HG02642 (cell line): ENCODE data around the gene APOL1.
"Not testable (repeated sequence)": the region's sequence is repeated elsewhere in the genome, so short reads cannot be mapped to it uniquely, and the experiment has no call there.

Experiments used
- ATAC-seq: cut with Tn5 transposase; IDR thresholded peaks from one replicate; pipeline ENCODE4 v1.9.1; 2021; ENCODE audit warnings: mild to moderate bottlenecking; ENCODE audit not compliant: unreplicated experiment, poor library complexity

APOL1 gene

DNA sequence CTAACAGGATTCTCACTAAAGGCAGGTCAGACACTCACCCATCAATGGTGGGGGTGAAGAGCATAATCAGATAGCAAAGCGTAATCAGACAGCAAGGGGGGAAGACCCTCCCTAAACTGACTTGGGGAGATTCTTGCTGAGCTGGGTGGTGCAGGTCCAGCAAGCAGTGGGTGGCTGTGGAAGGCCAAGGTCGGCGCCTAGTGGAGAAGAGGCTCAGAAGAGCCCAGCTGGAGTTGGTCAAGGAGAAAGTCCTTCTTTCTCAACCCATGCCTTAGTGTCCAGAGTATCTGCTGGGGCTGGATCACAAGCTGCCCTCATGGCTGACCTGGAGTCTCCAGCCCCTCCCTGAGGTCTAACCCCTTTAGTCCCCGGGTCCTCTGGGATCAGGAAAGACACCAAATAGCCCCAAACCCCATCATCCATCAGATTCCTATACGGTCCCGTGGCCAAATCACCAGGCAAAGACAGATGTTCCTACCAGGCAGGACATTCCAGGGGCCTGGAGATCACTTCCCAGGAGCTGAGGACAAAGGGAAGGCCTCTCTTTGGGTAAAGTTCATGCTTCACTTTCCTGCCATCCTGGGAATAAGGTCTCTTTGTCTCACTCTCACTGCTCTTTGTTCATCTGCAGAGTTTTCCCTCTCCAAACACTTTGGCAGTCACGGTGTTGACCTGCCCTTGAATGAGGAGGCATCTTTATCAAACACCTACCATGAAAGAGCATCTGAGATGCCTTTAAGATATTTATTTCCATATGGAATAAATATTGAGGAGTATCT, 11.1 kb downstream of the APOL1 start:
- not testable (repeated sequence) for ATAC-seq

- ATAC-seq, result no peak
These were observed 14.1 kb downstream of the APOL1 start for GRCh38 chr22:36267058-36267457.

DNA sequence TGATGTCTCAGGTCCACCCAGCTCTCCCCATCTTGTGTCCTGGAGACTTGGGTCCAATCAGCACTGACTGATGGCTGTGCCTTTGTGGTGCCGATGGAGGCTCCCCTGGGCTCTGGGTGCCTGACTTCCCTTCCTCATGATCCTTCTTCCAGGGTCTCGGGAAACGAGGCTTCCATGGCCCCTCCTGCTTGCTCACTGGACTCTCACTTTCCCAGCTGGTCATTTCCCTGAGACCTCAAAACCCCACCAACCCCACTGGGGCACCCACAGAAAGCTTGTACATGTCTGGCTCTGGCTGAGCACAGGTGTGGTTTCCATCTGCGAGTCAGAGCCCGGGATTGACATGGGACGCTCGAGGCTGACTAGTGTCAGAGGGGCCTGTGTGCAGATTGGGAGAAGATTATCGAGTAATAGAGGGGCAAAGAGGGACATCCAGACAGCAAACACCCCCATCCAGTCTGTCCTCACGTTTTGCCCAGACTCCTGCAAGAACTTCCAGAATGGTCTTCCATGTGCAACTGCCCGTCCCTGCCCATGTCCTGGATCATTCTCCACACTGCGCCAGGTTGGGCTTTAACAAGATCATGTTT, 15.1 kb downstream of the APOL1 start:
- ATAC-seq, result no peak

GRCh38 chr22:36271231-36271630, 18.3 kb downstream of the APOL1 start:
- not testable (repeated sequence) for ATAC-seq

- not testable (repeated sequence) for ATAC-seq
These were observed 19.0 kb downstream of the APOL1 start for GRCh38 chr22:36271951-36272350.

DNA sequence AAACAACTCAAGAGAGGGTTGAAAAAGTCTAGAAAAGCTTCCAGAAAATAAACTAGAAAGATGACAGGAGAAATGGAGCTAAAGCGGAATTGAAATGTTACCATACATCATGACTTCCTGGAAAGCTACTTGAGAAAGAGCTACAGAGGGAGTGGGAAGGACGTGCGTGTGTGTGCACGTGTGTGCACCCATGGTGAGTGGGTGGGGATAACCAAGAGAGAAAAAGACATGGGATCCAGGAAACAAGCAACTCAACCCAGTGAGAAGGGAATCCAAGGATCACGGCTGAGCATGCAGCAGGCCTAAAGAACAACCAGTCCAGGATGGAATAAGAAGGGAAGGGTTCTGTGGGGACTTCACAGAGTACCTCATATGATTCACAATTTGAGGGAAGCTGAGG, 21.6 kb downstream of the APOL1 start:
- no peak for ATAC-seq

DNA sequence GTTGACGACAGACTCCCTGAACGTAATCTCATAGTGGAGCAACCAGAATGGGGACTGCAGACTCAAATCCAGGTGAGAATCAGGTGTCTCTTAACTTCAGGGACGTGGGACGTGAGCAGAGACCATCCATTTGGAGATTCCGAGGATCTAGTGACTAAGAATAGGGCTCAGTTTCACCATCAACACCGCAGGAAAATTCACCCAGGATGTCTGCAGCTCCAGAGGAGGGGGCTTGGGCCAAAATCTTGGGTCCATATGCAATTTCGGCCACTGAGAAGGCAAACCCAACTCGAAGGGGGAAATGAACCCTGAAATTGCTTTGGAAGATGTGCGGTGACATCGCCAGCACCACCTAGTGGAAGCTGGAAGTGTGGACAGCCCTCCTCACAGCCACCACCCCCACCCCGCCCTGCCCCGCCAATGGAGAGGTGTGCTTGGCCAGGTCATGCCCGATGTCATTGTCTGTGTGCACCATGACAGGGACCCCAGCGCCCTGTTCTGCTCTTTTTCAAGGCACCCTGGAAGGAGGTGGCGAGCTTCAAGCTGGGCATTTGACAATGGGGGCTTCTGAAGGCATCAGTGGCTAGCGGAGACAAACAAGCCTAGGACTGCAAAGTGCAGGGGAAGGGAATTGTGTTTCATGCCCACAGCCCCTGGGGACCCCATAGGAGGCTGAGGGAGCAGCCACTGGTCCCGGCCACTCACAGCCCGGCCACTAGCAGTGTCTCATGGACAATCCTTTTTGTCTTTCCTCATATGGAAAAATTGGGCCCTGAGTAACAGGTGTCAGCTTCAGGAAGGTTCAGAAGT, 24.8 kb downstream of the APOL1 start:
- no peak for ATAC-seq

DNA sequence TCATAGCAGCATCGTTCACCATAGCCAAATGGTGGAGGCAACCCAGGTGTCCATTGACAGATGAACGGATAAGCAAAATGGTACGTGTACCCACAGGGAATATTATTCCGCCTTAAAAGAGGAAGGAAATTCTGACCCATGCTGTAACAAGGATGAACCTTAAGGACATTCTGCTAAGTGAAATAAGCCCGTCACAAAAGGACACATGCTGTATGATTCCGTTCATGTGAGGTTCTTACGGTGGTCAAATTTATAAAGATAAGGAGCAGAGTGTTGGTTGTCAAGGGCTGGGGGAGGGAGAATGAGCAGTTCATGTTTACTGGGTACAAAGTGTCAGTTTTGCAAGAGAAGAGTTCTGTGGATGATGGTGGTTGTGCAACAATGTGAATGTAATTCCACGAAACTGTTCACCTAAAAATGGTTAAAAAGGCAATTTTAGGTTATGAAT, 26.3 kb downstream of the APOL1 start:
- no peak for ATAC-seq

GRCh38 chr22:36280379-36280778, 27.4 kb downstream of the APOL1 start:
- no peak for ATAC-seq

GRCh38 chr22:36281781-36282327, 28.9 kb downstream of the APOL1 start:
- no peak for ATAC-seq

DNA sequence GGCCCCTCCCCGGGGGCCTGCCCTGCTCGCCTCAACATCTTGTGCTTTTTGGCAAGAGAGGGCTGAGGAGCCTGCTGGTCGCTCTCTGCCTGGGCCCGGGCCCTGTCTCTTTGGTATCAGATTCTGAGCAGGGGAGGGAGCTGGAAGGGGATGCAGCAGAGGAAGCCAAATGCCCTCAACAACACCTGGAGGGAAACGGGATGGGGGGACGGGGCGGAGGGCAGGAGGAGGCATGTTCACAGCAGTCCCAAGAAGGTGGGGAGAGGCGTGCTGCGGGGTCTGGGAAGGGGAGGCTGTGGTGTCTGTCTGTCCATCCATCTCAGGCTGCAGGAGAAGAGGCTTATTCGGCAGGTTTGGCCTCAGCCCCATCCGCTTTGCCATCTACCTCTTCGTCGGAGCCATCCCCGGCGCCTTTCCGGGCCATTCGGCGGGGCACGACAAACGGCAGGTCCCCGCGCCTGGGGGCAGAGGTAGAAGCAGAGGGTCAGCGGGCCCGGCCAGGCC, 29.4 kb downstream of the APOL1 start:
- no peak for ATAC-seq

DNA sequence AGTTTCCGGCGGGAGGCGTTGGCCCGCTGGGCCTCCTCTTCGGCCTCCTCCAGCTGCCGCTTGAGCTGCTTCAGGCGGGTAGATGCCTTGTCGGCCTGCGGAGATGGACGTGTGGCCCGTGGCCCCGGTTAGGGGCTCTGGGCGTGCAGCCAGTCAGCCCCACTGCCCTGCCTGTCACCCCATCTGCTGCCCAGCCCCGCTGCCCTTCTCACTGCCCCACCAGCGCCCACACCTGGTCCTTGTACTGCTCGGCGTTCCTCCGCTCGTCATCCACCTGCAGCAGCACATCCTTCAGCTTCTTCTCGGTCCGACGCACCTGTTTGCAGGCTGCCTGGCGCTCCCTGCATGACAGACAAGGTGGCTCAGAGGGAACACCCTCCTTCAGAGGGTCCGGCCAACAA, 31.2 kb downstream of the APOL1 start:
- ATAC-seq, result no peak

GRCh38 chr22:36285017-36285416, 32.1 kb downstream of the APOL1 start:
- no peak for ATAC-seq

DNA sequence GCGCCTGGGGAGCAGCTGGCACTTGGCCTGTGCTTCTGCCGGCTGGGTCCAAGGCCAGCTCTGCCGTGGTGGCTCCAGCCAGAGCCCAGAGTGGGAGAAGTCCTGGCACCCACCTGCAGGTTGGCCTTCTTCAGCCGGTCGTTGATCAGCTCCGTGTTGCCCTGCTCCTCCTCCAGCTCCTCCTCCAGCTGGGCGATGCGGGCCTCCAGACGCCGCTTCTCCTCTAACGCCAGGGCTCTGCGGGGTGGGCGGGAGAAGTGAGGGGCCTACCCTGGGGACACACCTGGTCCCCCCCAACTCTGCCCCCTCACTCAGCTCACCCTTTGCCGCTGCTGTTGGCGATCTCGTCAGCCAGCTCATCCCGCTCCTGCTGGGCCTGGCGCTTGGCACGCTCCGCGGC, 32.6 kb downstream of the APOL1 start:
- no peak for ATAC-seq

- no peak for ATAC-seq
These were observed 33.4 kb downstream of the APOL1 start for GRCh38 chr22:36286096-36286957.

DNA sequence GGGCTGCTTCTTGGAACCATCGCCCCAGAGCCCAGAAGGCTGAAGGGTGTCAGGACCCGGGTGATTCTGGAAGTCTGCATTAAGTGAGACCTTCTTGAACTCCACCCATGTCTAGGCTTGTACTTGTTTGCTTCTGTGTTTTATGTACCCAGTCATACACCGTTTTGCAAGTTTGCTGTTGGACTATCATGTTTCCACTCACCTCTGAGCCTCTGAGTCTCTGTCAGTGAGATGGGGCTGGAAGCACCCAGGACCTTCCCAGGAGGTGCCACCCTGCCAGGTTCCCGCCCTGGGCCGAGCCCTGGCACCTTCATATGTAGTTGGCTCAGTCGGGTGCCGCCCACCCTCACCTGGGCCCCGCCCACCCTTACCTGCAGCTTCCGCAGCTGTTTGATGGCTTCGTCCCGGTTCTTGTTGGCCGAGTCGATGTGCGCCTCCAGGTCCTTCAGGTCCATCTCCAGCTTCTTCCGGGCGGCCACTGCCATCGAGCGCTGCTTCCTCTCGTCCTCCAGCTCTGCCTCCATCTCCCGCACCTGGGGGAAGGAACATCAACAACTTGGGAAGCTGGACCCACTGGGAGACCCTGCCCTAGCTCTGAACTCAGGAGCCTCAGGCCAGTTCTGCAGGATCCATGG, 35.1 kb downstream of the APOL1 start:
- ATAC-seq, result no peak

- ATAC-seq, result no peak
These were observed 35.9 kb downstream of the APOL1 start for GRCh38 chr22:36288571-36289405.

- no peak for ATAC-seq
These were observed 36.5 kb downstream of the APOL1 start for GRCh38 chr22:36289406-36289870.
